CD4-positive, alpha-beta memory T cell (primary cell): ENCODE results near the gene PPP1R27. TPM values are rescaled to one million over a fixed set of nuclear protein-coding genes. Genes with fewer than 3 reads are reported as not detected.

Experiments
- CTCF ChIA-PET: fragments of 350-600 bp; sonication (Branson Sonifier 250); formaldehyde crosslinking; loops from one replicate; lab custom pipeline; 2021; ENCODE audit warnings: inconsistent platforms; ENCODE audit not compliant: partially characterized antibody; lab: Charles Lee
- POLR2A ChIA-PET: fragments of 350-600 bp; sonication (Branson Sonifier 250); formaldehyde crosslinking; loops from one replicate; lab custom pipeline; 2021; ENCODE audit not compliant: partially characterized antibody; lab: Charles Lee
- DNase-seq, 5 donors: peaks; one replicate each; pipeline versions ENCODE4 v3.0.0 to v3.0.0-alpha.2; 2020 to 2022; ENCODE audit warnings: mixed read lengths in 1 of 5
- H3K27ac ChIP-seq: one replicate; pipeline ENCODE4 v1.7.0; 2013; ENCODE audit warnings: low read depth, low read length
- H3K27me3 ChIP-seq: 2 replicates; pipeline ENCODE4 v1.7.0; 2013; ENCODE audit warnings: mild to moderate bottlenecking, low read length, moderate library complexity; ENCODE audit not compliant: insufficient read depth
- H3K36me3 ChIP-seq: 2 replicates; pipeline ENCODE4 v1.7.0; 2013; ENCODE audit warnings: mild to moderate bottlenecking, low read length, moderate library complexity; ENCODE audit not compliant: insufficient read depth
- H3K4me1 ChIP-seq: 2 replicates; pipeline ENCODE4 v1.7.0; 2013; ENCODE audit warnings: mild to moderate bottlenecking, low read length, moderate library complexity; ENCODE audit not compliant: insufficient read depth
- H3K4me3 ChIP-seq, 2 donors: one replicate each; pipeline ENCODE4 v1.7.0; 2013; ENCODE audit warnings: low read length in 2 of 2, mild to moderate bottlenecking in 1 of 2
- H3K9me3 ChIP-seq, 2 donors: one replicate each; pipeline ENCODE4 v1.7.0; 2013; ENCODE audit warnings: low read length in 2 of 2, control low read depth in 1 of 2; ENCODE audit not compliant: control insufficient read depth in 1 of 2
- H3K27ac Mint-ChIP-seq, 7 donors: one replicate each; pipeline ENCODE4 v1.8.0; 2020 to 2021; ENCODE audit warnings: mixed read lengths in 7 of 7, mild to moderate bottlenecking in 6 of 7, inconsistent platforms in 3 of 7, moderate library complexity in 3 of 7
- H3K27me3 Mint-ChIP-seq, 2 donors: one replicate each; pipeline ENCODE4 v1.8.0; 2020 to 2021; ENCODE audit warnings: mixed read lengths in 2 of 2
- H3K36me3 Mint-ChIP-seq, 2 donors: one replicate each; pipeline ENCODE4 v1.8.0; 2020 to 2021; ENCODE audit warnings: mixed read lengths in 2 of 2, inconsistent platforms in 1 of 2, mild to moderate bottlenecking in 1 of 2
- H3K4me1 Mint-ChIP-seq, 4 donors: one replicate each; pipeline ENCODE4 v1.8.0; 2020 to 2021; ENCODE audit warnings: mixed read lengths in 4 of 4, mild to moderate bottlenecking in 1 of 4
- H3K4me3 Mint-ChIP-seq, 8 donors: one replicate each; pipeline ENCODE4 v1.8.0; 2020 to 2021; ENCODE audit warnings: mixed read lengths in 8 of 8, mild to moderate bottlenecking in 7 of 8, moderate library complexity in 6 of 8, inconsistent platforms in 3 of 8
- H3K9me3 Mint-ChIP-seq, 8 donors: one replicate each; pipeline ENCODE4 v1.8.0; 2020 to 2021; ENCODE audit warnings: mixed read lengths in 8 of 8, mild to moderate bottlenecking in 5 of 8, inconsistent platforms in 3 of 8, moderate library complexity in 1 of 8
- intact Hi-C: fragments of 100-400 bp; cut with micrococcal nuclease; formaldehyde crosslinking; loops from one replicate; pipeline ENCODE4 v1.15.1; 2023
- polyA plus RNA-seq, 2 donors: library from polyadenylated mRNA; unstranded; fragments of 300-500 nt; fragmentation: Illumina TruSeq; gene quantifications; one replicate each; pipeline ENCODE4 v1.2.3, GENCODE V29; 2021
- total RNA-seq, 2 experiments: library from RNA; stranded (reverse); gene quantifications; one replicate each; pipeline ENCODE4 v1.2.3, GENCODE V29; 2021

The PPP1R27 gene
- total and polyA plus RNA-seq, 4 experiments from 2014 or later, result 0.18 TPM; not detected in 3

- peaks cover 6% of the 10 kb centered on the region for H3K4me1 ChIP-seq
- Mint-ChIP-seq H3K36me3 (peaks cover 5 to 9% of the 10 kb centered on the region in 2 donors), H3K9me3 (no peaks in the 10 kb centered on the region), H3K4me3 (peak overlapping the region in 1 of 8 donors; percentile 56), H3K4me1 (peaks cover 7 to 20% (median 8%) of the 10 kb centered on the region in 4 donors), H3K27me3 (no peaks in the 10 kb centered on the region), H3K27ac (peak overlapping the region in 2 of 7 donors; percentile 31 to 41)
- ChIA-PET CTCF (no interaction called here), POLR2A (no interaction called here)
- no peaks in the 10 kb centered on the region for H3K27me3 ChIP-seq
- H3K4me3 ChIP-seq, result no peak overlapping the region
- no peak for DNase-seq
- no peaks in the 10 kb centered on the region for H3K36me3 ChIP-seq
- no peak overlapping the region for H3K27ac ChIP-seq
- intact Hi-C loops, result no loop called here
- H3K9me3 ChIP-seq, result no peaks in the 10 kb centered on the region
Observed at GRCh38 chr17:81825841-81826466, 8.9 kb downstream of the PPP1R27 start.

GRCh38 chr17:81824595-81824994 lies 10.3 kb downstream of the PPP1R27 start:
- peaks cover 6% of the 10 kb centered on the region for H3K4me1 ChIP-seq
- H3K9me3 Mint-ChIP-seq, result no peaks in the 10 kb centered on the region
- no peak overlapping the region for H3K4me3 ChIP-seq
- no peak overlapping the region for H3K4me3 Mint-ChIP-seq
- intact Hi-C loops, result no loop called here
- H3K27me3 ChIP-seq, result no peaks in the 10 kb centered on the region
- DNase-seq, result no peak
- H3K27me3 Mint-ChIP-seq, result no peaks in the 10 kb centered on the region
- no peak overlapping the region for H3K27ac ChIP-seq
- POLR2A ChIA-PET, result interaction anchor here (1.3 kb wide), 1 partner anchor 17 kb away, joined by 3 read pairs; no protein-coding TSS in a partner anchor
- peaks cover 6 to 17% (median 8%) of the 10 kb centered on the region in 4 donors for H3K4me1 Mint-ChIP-seq
- H3K36me3 Mint-ChIP-seq, result peaks cover 5 to 8% of the 10 kb centered on the region in 2 donors
- H3K9me3 ChIP-seq, result no peaks in the 10 kb centered on the region
- CTCF ChIA-PET, result no interaction called here
- H3K36me3 ChIP-seq, result no peaks in the 10 kb centered on the region
- no peak overlapping the region for H3K27ac Mint-ChIP-seq

- no peak overlapping the region for H3K4me3 Mint-ChIP-seq
- peaks cover 5 to 13% (median 9%) of the 10 kb centered on the region in 4 donors for H3K4me1 Mint-ChIP-seq
- no peak overlapping the region for H3K27ac ChIP-seq
- H3K27me3 ChIP-seq, result no peaks in the 10 kb centered on the region
- ChIA-PET POLR2A (interaction anchor here (1.3 kb wide), 1 partner anchor 17 kb away, joined by 3 read pairs; no protein-coding TSS in a partner anchor), CTCF (no interaction called here)
- no peak overlapping the region for H3K4me3 ChIP-seq
- H3K36me3 Mint-ChIP-seq, result peaks cover 5 to 7% of the 10 kb centered on the region in 2 donors
- no peaks in the 10 kb centered on the region for H3K27me3 Mint-ChIP-seq
- no peaks in the 10 kb centered on the region for H3K9me3 ChIP-seq
- no peak for DNase-seq
- intact Hi-C loops, result no loop called here
- H3K4me1 ChIP-seq, result peaks cover 6% of the 10 kb centered on the region
- H3K27ac Mint-ChIP-seq, result no peak overlapping the region
- H3K36me3 ChIP-seq, result no peaks in the 10 kb centered on the region
- no peaks in the 10 kb centered on the region for H3K9me3 Mint-ChIP-seq
Observed at GRCh38 chr17:81823820-81824550, 10.9 kb downstream of the PPP1R27 start.

GRCh38 chr17:81822996-81823819 lies 11.6 kb downstream of the PPP1R27 start:
- Histone ChIP-seq H3K36me3 (no peaks in the 10 kb centered on the region), H3K9me3 (no peaks in the 10 kb centered on the region), H3K4me1 (peaks cover 6% of the 10 kb centered on the region), H3K27me3 (no peaks in the 10 kb centered on the region), H3K4me3 (no peak overlapping the region), H3K27ac (no peak overlapping the region)
- Mint-ChIP-seq H3K27me3 (no peaks in the 10 kb centered on the region), H3K9me3 (no peaks in the 10 kb centered on the region), H3K4me3 (no peak overlapping the region), H3K36me3 (peaks cover 5 to 6% of the 10 kb centered on the region in 2 donors), H3K27ac (no peak overlapping the region), H3K4me1 (peaks cover 2 to 7% (median 5%) of the 10 kb centered on the region in 4 donors)
- CTCF ChIA-PET, result no interaction called here
- intact Hi-C loops, result no loop called here
- no peak for DNase-seq
- POLR2A ChIA-PET, result no interaction called here

GRCh38 chr17:81822312-81822637 lies 12.6 kb downstream of the PPP1R27 start:
- no peaks in the 10 kb centered on the region for H3K36me3 ChIP-seq
- POLR2A ChIA-PET, result interaction anchor here (1.0 kb wide), 1 partner anchor 105 kb away, joined by 3 read pairs; the partner anchor contains the start of gene MAFG
- peaks cover 5 to 6% of the 10 kb centered on the region in 2 donors for H3K36me3 Mint-ChIP-seq

GRCh38 chr17:81821603-81822311 lies 13.1 kb downstream of the PPP1R27 start:
- Mint-ChIP-seq H3K36me3 (peaks cover 5 to 6% of the 10 kb centered on the region in 2 donors), H3K27ac (no peak overlapping the region), H3K9me3 (no peaks in the 10 kb centered on the region), H3K4me3 (no peak overlapping the region), H3K27me3 (peaks cover 0 to 1% of the 10 kb centered on the region in 2 donors), H3K4me1 (peaks cover 2 to 6% (median 5%) of the 10 kb centered on the region in 4 donors)
- no peaks in the 10 kb centered on the region for H3K27me3 ChIP-seq
- intact Hi-C loops, result no loop called here
- peaks cover 6% of the 10 kb centered on the region for H3K4me1 ChIP-seq
- no peak overlapping the region for H3K4me3 ChIP-seq
- ChIA-PET POLR2A (interaction anchor here (1.0 kb wide), 1 partner anchor 106 kb away, joined by 3 read pairs; the partner anchor contains the start of gene MAFG), CTCF (interaction anchor here (1.0 kb wide), 1 partner anchor 45 kb away, joined by 3 read pairs; no protein-coding TSS in a partner anchor)
- no peak for DNase-seq
- no peaks in the 10 kb centered on the region for H3K36me3 ChIP-seq
- H3K27ac ChIP-seq, result no peak overlapping the region
- H3K9me3 ChIP-seq, result no peaks in the 10 kb centered on the region

More at GRCh38 chr17:81822312-81822637, 12.6 kb downstream of the PPP1R27 start:
- no peak for DNase-seq
- Mint-ChIP-seq H3K9me3 (no peaks in the 10 kb centered on the region), H3K27me3 (no peaks in the 10 kb centered on the region), H3K27ac (no peak overlapping the region), H3K4me1 (peaks cover 2 to 6% (median 5%) of the 10 kb centered on the region in 4 donors), H3K4me3 (no peak overlapping the region)
- intact Hi-C loops, result no loop called here
- no peaks in the 10 kb centered on the region for H3K27me3 ChIP-seq
- CTCF ChIA-PET, result interaction anchor here (1.0 kb wide), 1 partner anchor 45 kb away, joined by 3 read pairs; no protein-coding TSS in a partner anchor
- no peak overlapping the region for H3K4me3 ChIP-seq
- peaks cover 6% of the 10 kb centered on the region for H3K4me1 ChIP-seq
- H3K9me3 ChIP-seq, result no peaks in the 10 kb centered on the region
- H3K27ac ChIP-seq, result no peak overlapping the region
